Stimulated activated CD4-positive, alpha-beta T cell treated with anti-CD3 and anti-CD28 coated beads, Interleukin-4, amount 100 ng/mL, for 4 hours (primary cell): ENCODE measurements around the gene DUSP7.
"Not testable (repeated sequence)": the region's sequence is repeated elsewhere in the genome, so short reads cannot be mapped to it uniquely, and the experiment has no call there.

Experiments used
- DNase-seq, 2 experiments: peaks; one replicate each; pipeline ENCODE4 v3.0.0-alpha.2; 2020

DUSP7 gene

GRCh38 chr3:52044869-52045619, 11.3 kb downstream of the DUSP7 start:
- DNase-seq: no peak

- DNase-seq: no peak
Observed at GRCh38 chr3:52043750-52044149, 12.6 kb downstream of the DUSP7 start.

- not testable (repeated sequence) for DNase-seq
Observed at GRCh38 chr3:52043039-52043438, 13.3 kb downstream of the DUSP7 start.

GRCh38 chr3:52041118-52041731, 15.1 kb downstream of the DUSP7 start:
- DNase-seq: no peak

- DNase-seq: no peak
Observed at GRCh38 chr3:52040600-52040999, 15.8 kb downstream of the DUSP7 start.

- no peak for DNase-seq
Observed at GRCh38 chr3:52039846-52040245, 16.5 kb downstream of the DUSP7 start.

- no peak for DNase-seq
Observed at GRCh38 chr3:52039426-52039825, 16.9 kb downstream of the DUSP7 start.

- DNase-seq: no peak
Observed at GRCh38 chr3:52038227-52038626, 18.1 kb downstream of the DUSP7 start.

- no peak for DNase-seq
Observed at GRCh38 chr3:52037291-52037690, 19.1 kb downstream of the DUSP7 start.

- no peak for DNase-seq
Observed at GRCh38 chr3:52036829-52037228, 19.5 kb downstream of the DUSP7 start.

- no peak for DNase-seq
Observed at GRCh38 chr3:52036222-52036694, 20.1 kb downstream of the DUSP7 start.

GRCh38 chr3:52034651-52035050, 21.7 kb downstream of the DUSP7 start:
- DNase-seq: no peak

- no peak for DNase-seq
Observed at GRCh38 chr3:52034212-52034611, 22.2 kb downstream of the DUSP7 start.

- not testable (repeated sequence) for DNase-seq
Observed at GRCh38 chr3:52033748-52034147, 22.6 kb downstream of the DUSP7 start.

- no peak for DNase-seq
Observed at GRCh38 chr3:52032702-52033408, 23.5 kb downstream of the DUSP7 start.

- DNase-seq: no peak
Observed at GRCh38 chr3:52031896-52032295, 24.5 kb downstream of the DUSP7 start.

- no peak for DNase-seq
Observed at GRCh38 chr3:52030714-52031310, 25.6 kb downstream of the DUSP7 start.

GRCh38 chr3:52029535-52029934, 26.8 kb downstream of the DUSP7 start:
- DNase-seq: no peak

- no peak for DNase-seq
Observed at GRCh38 chr3:52029053-52029452, 27.3 kb downstream of the DUSP7 start.

- no peak for DNase-seq
Observed at GRCh38 chr3:52028572-52028971, 27.8 kb downstream of the DUSP7 start.

- DNase-seq: no peak
Observed at GRCh38 chr3:52026041-52026440, 30.3 kb downstream of the DUSP7 start.

GRCh38 chr3:52025453-52025852, 30.9 kb downstream of the DUSP7 start:
- no peak for DNase-seq

- no peak for DNase-seq
Observed at GRCh38 chr3:52024765-52025452, 31.5 kb downstream of the DUSP7 start.
